GM12878 (cell line): Measurements from ENCODE around the gene MRPL22. TPM values are rescaled to one million over a fixed set of nuclear protein-coding genes. Genes with fewer than 3 reads are reported as not detected.

Experiments
- ATAC-seq: fragments of 200-7000 bp; cut with Tn5 transposase; 3 replicates; pipeline ENCODE4 v1.9.1; 2020; ENCODE audit warnings: mild to moderate bottlenecking, moderate library complexity
- BruUV-seq: library from RNA; stranded (reverse); fragments of 400-500 nt; replicated peaks from 2 replicates; lab custom pipeline; 2021; lab: Mats Ljungman, UMichigan
- CTCF ChIA-PET: fragments of 300-600 bp; sonication (Branson Sonifier 250); formaldehyde crosslinking; extraction: SDS; loops from one replicate; lab custom pipeline; 2021; ENCODE audit warnings: inconsistent platforms; lab: Yijun Ruan, JAX
- POLR2A ChIA-PET: fragments of 350-600 bp; formaldehyde crosslinking; extraction: SDS; loops from one replicate; lab custom pipeline; 2021; ENCODE audit warnings: inconsistent platforms; lab: Charles Lee
- RAD21 ChIA-PET: fragments of 300-600 bp; sonication (Branson Sonifier 250); formaldehyde crosslinking; loops from one replicate; lab custom pipeline; 2023; ENCODE audit warnings: antibody characterized with exemption; ENCODE audit not compliant: unreplicated experiment; lab: Charles Lee
- SMC1A ChIA-PET: fragments of 300-600 bp; sonication (Branson Sonifier 250); formaldehyde crosslinking; loops from one replicate; lab custom pipeline; 2023; ENCODE audit not compliant: unreplicated experiment, uncharacterized antibody; lab: Charles Lee
- DNase-seq: peaks from one replicate; pipeline ENCODE4 v3.0.0-alpha.2; 2011; ENCODE audit warnings: low read depth, low spot score
- FAIRE-seq: peaks from 3 replicates; lab custom pipeline; 2011; peaks lifted over from hg19 to GRCh38; lab: Jason Lieb, UNC
- H2AFZ ChIP-seq: 2 replicates; pipeline ENCODE4 v1.6.0; 2011; ENCODE audit warnings: low read depth, low read length, control low read depth; ENCODE audit not compliant: control insufficient read depth
- H3K27ac ChIP-seq: 2 replicates; pipeline ENCODE4 v1.5.1; 2011; ENCODE audit warnings: control low read depth; ENCODE audit not compliant: control insufficient read depth, insufficient read depth
- H3K27me3 ChIP-seq, 2 experiments: replicated peaks in 1 of 2; 2 replicates each; pipeline versions ENCODE4 v1.6.0 to v1.6.1; 2011; ENCODE audit warnings: low read length in 1 of 2; ENCODE audit not compliant: control insufficient read depth in 2 of 2, insufficient read depth in 2 of 2
- H3K36me3 ChIP-seq, 2 experiments: 2 replicates each; pipeline ENCODE4 v1.5.1; 2011; ENCODE audit warnings: low read length in 1 of 2; ENCODE audit not compliant: control insufficient read depth in 2 of 2, insufficient read depth in 2 of 2
- H3K4me1 ChIP-seq: 2 replicates; pipeline ENCODE4 v1.6.1; 2011; ENCODE audit warnings: mild to moderate bottlenecking, low read length, moderate library complexity, mixed read lengths; ENCODE audit not compliant: control insufficient read depth, insufficient read depth
- H3K4me2 ChIP-seq: 2 replicates; pipeline ENCODE4 v1.6.0; 2011; ENCODE audit warnings: control low read depth; ENCODE audit not compliant: control insufficient read depth, insufficient read depth
- H3K4me3 ChIP-seq: fragments of 200-600 bp; sonication (generic); 2 replicates; pipeline ENCODE4 v1.5.1; 2016
- H3K79me2 ChIP-seq: 2 replicates; pipeline ENCODE4 v1.6.0; 2011; ENCODE audit warnings: low read length; ENCODE audit not compliant: control insufficient read depth, insufficient read depth
- H3K9ac ChIP-seq: 2 replicates; pipeline ENCODE4 v1.8.0; 2011; ENCODE audit warnings: low read length, control low read depth, mixed read lengths; ENCODE audit not compliant: control insufficient read depth, insufficient read depth
- H3K9me3 ChIP-seq: replicated peaks from 3 replicates; pipeline ENCODE4 v1.5.1; 2011; ENCODE audit warnings: mild to moderate bottlenecking, low read length; ENCODE audit not compliant: control insufficient read depth, insufficient read depth
- H4K20me1 ChIP-seq: 2 replicates; pipeline ENCODE4 v1.6.0; 2011; ENCODE audit not compliant: control insufficient read depth, insufficient read depth
- EED ChIP-seq: sonication (generic); IDR thresholded peaks from 2 replicates; pipeline ENCODE4 v1.6.1; 2016; ENCODE audit warnings: antibody characterized with exemption, low read depth
- JUNB ChIP-seq: IDR thresholded peaks from 2 replicates; pipeline ENCODE4 v1.6.1; 2016; ENCODE audit warnings: antibody characterized with exemption, mild to moderate bottlenecking
- KDM1A ChIP-seq: fragments of 200-600 bp; sonication (generic); IDR thresholded peaks from 2 replicates; pipeline ENCODE4 v1.6.1; 2016; ENCODE audit warnings: borderline replicate concordance
- NR2C1 ChIP-seq: fragments of 450-650 bp; IDR thresholded peaks from 2 replicates; pipeline ENCODE4 v1.6.1; 2017; ENCODE audit warnings: antibody characterized with exemption, mild to moderate bottlenecking, moderate library complexity
- PBX3 ChIP-seq: IDR thresholded peaks from 2 replicates; pipeline ENCODE4 v1.6.1; 2011; ENCODE audit warnings: mild to moderate bottlenecking, low read depth, low read length, moderate library complexity; ENCODE audit not compliant: insufficient replicate concordance
- POLR2AphosphoS5 ChIP-seq: IDR thresholded peaks from 2 replicates; pipeline ENCODE4 v1.6.1; 2011; ENCODE audit warnings: mild to moderate bottlenecking, low read length, inconsistent platforms
- SIX5 ChIP-seq: IDR thresholded peaks from 2 replicates; pipeline ENCODE4 v1.6.1; 2011; ENCODE audit warnings: mild to moderate bottlenecking, low read depth, low read length, moderate library complexity; ENCODE audit not compliant: severe bottlenecking
- SMAD5 ChIP-seq: IDR thresholded peaks from 2 replicates; pipeline ENCODE4 v1.6.1; 2016; ENCODE audit warnings: antibody characterized with exemption, low read depth
- WGBS: methylation state at CpG from one replicate; pipeline ENCODE4 v1.1.6; 2016; ENCODE audit warnings: low lambda C conversion rate; ENCODE audit not compliant: insufficient replicate concordance, insufficient coverage; ENCODE audit errors: missing lambda C conversion rate; 5-methylcytosine and 5-hydroxymethylcytosine counted together
- in situ Hi-C: fragments of 300-500 bp; cut with MboI; formaldehyde crosslinking; loops from 9 replicates; pipeline ENCODE4 v1.14.3; 2018; ENCODE audit warnings: mixed read lengths
- intact Hi-C: fragments of 100-400 bp; cut with micrococcal nuclease; formaldehyde crosslinking; loops from one replicate; pipeline ENCODE4 v1.14.2; 2022; ENCODE audit not compliant: unreplicated experiment
- polyA plus RNA-seq, 11 experiments: library from polyadenylated mRNA; depleted of rRNA in 4 of 11; unstranded in 6 of 11; stranded (reverse) in 5 of 11; fragments of >200 nt; fragmentation: Nextera tagmentation in 4 of 11; fragmentation: Illumina TruSeq in 1 of 11; extraction: Ambion mirVana in 4 of 11; extraction: Trizol in 1 of 11; gene quantifications; 1 replicate in 1 of 11; 2 replicates in 10 of 11; pipeline versions ENCODE4 v1.2.1 to v1.2.3, GENCODE V29; 2011 to 2016; ENCODE audit warnings: inconsistent platforms in 2 of 11, missing spikeins in 2 of 11, low read depth in 1 of 11
- total RNA-seq, 4 experiments: library from RNA; depleted of rRNA in 3 of 4; stranded (reverse); fragments of >200 nt in 3 of 4; fragmentation: Illumina TruSeq in 1 of 4; extraction: Trizol in 1 of 4; gene quantifications; 2 replicates each; pipeline versions ENCODE4 v1.2.1 to v1.2.3, GENCODE V29; 2013 to 2021

The MRPL22 gene
- total and polyA plus RNA-seq, 10 of the 15 experiments (the other 5 are each of a cell fraction or from before 2014, with no cell fraction given): 29.7 to 318 (median 93.4) TPM

GRCh38 chr5:154999865-155000264 is 59.0 kb downstream of the MRPL22 start:
- intact Hi-C loops (loop anchor here (5.0 kb wide), 1 partner anchor 348 kb away; no protein-coding TSS in a partner anchor), in situ Hi-C loops (no loop called here)
- ChIA-PET POLR2A (no interaction called here), SMC1A (no interaction called here), RAD21 (no interaction called here), CTCF (no interaction called here)
- FAIRE-seq (no peak), ATAC-seq (peak; percentile 36; the same call in 1 of the 3 replicates), DNase-seq (no peak)
- H3K9me3 ChIP-seq: no peaks in the 10 kb centered on the region; the same call in 2 of the 3 replicates
- no peak overlapping the region for H3K4me3 ChIP-seq
- H2AFZ ChIP-seq: no peak overlapping the region
- no TSS peak for BruUV-seq
- no peaks in the 10 kb centered on the region for H4K20me1 ChIP-seq
- no peaks in the 10 kb centered on the region for H3K36me3 ChIP-seq
- H3K27me3 ChIP-seq: no peaks in the 10 kb centered on the region
- 8% methylated on average over 5 of the region's 5 CpGs for WGBS
- no peak overlapping the region for H3K27ac ChIP-seq
- H3K4me2 ChIP-seq: no peak overlapping the region
- H3K9ac ChIP-seq: no peak overlapping the region
- no peaks in the 10 kb centered on the region for H3K79me2 ChIP-seq
- no peaks in the 10 kb centered on the region for H3K4me1 ChIP-seq
- TF ChIP-seq POLR2AphosphoS5: no peak
- TF ChIP-seq EED: no peak
- no peak for TF ChIP-seq SIX5
- TF ChIP-seq JUNB: peak; percentile 62
- no peak for TF ChIP-seq KDM1A
- no peak for TF ChIP-seq NR2C1
- TF ChIP-seq SMAD5: no peak
- no peak for TF ChIP-seq PBX3
